ENCODE results near the gene PTPN5.

PTPN5 gene

GRCh38 chr11:18791969-18792628 is 501 bp upstream of the PTPN5 start:
- H3K9ac ChIP-seq (ENCODE audit: low read depth in 1 of 2, low read length in 2 of 2) = no peak overlapping the region

GRCh38 chr11:18790883-18791206 is 753 bp downstream of the PTPN5 start:
- Histone ChIP-seq H3K9me3 (ENCODE audit: control insufficient read depth in 2 of 2, low read length in 2 of 2) (no peaks in the 10 kb centered on the region), H3K36me3 (ENCODE audit: control insufficient read depth in 2 of 2, insufficient read depth in 2 of 2, low read length in 2 of 2) (no peaks in the 10 kb centered on the region), H3K4me3 (ENCODE audit: low read length in 2 of 2) (no peak overlapping the region), H3K27ac (ENCODE audit: low read depth in 2 of 2, low read length in 2 of 2) (no peak overlapping the region), H3K27me3 (ENCODE audit: control insufficient read depth in 2 of 2, insufficient read depth in 2 of 2, low read length in 2 of 2) (peaks cover 23 to 28% of the 10 kb centered on the region in 2 donors), H3K4me1 (ENCODE audit: control insufficient read depth in 2 of 2, insufficient read depth in 2 of 2, low read length in 2 of 2) (no peaks in the 10 kb centered on the region), H3K9ac (ENCODE audit: low read depth in 1 of 2, low read length in 2 of 2) (no peak overlapping the region)

More at GRCh38 chr11:18791969-18792628, 501 bp upstream of the PTPN5 start:
- H3K36me3 ChIP-seq (ENCODE audit: control insufficient read depth in 2 of 2, insufficient read depth in 2 of 2, low read length in 2 of 2) = no peaks in the 10 kb centered on the region
- no peak overlapping the region for H3K4me3 ChIP-seq (ENCODE audit: low read length in 2 of 2)
- no peaks in the 10 kb centered on the region for H3K9me3 ChIP-seq (ENCODE audit: control insufficient read depth in 2 of 2, low read length in 2 of 2)
- no peaks in the 10 kb centered on the region for H3K4me1 ChIP-seq (ENCODE audit: control insufficient read depth in 2 of 2, insufficient read depth in 2 of 2, low read length in 2 of 2)
- no peak overlapping the region for H3K27ac ChIP-seq (ENCODE audit: low read depth in 2 of 2, low read length in 2 of 2)
- peaks cover 23 to 28% of the 10 kb centered on the region in 2 donors for H3K27me3 ChIP-seq (ENCODE audit: control insufficient read depth in 2 of 2, insufficient read depth in 2 of 2, low read length in 2 of 2)

GRCh38 chr11:18789942-18790341 is 1.7 kb downstream of the PTPN5 start:
- H3K9ac ChIP-seq (ENCODE audit: low read depth in 1 of 2, low read length in 2 of 2) = no peak overlapping the region
- no peak overlapping the region for H3K27ac ChIP-seq (ENCODE audit: low read depth in 2 of 2, low read length in 2 of 2)
- no peaks in the 10 kb centered on the region for H3K36me3 ChIP-seq (ENCODE audit: control insufficient read depth in 2 of 2, insufficient read depth in 2 of 2, low read length in 2 of 2)
- no peaks in the 10 kb centered on the region for H3K9me3 ChIP-seq (ENCODE audit: control insufficient read depth in 2 of 2, low read length in 2 of 2)
- H3K27me3 ChIP-seq (ENCODE audit: control insufficient read depth in 2 of 2, insufficient read depth in 2 of 2, low read length in 2 of 2) = peaks cover 21 to 28% of the 10 kb centered on the region in 2 donors
- no peaks in the 10 kb centered on the region for H3K4me1 ChIP-seq (ENCODE audit: control insufficient read depth in 2 of 2, insufficient read depth in 2 of 2, low read length in 2 of 2)
- H3K4me3 ChIP-seq (ENCODE audit: low read length in 2 of 2) = no peak overlapping the region

GRCh38 chr11:18785411-18785810 is 6.2 kb downstream of the PTPN5 start:
- Histone ChIP-seq H3K9me3 (ENCODE audit: control insufficient read depth in 2 of 2, low read length in 2 of 2) (no peaks in the 10 kb centered on the region), H3K4me1 (ENCODE audit: control insufficient read depth in 2 of 2, insufficient read depth in 2 of 2, low read length in 2 of 2) (no peaks in the 10 kb centered on the region), H3K9ac (ENCODE audit: low read depth in 1 of 2, low read length in 2 of 2) (no peak overlapping the region), H3K27ac (ENCODE audit: low read depth in 2 of 2, low read length in 2 of 2) (no peak overlapping the region), H3K4me3 (ENCODE audit: low read length in 2 of 2) (no peak overlapping the region), H3K36me3 (ENCODE audit: control insufficient read depth in 2 of 2, insufficient read depth in 2 of 2, low read length in 2 of 2) (no peaks in the 10 kb centered on the region), H3K27me3 (ENCODE audit: control insufficient read depth in 2 of 2, insufficient read depth in 2 of 2, low read length in 2 of 2) (peaks cover 3 to 5% of the 10 kb centered on the region in 2 donors)

- Histone ChIP-seq H3K4me3 (ENCODE audit: low read length in 2 of 2) (no peak overlapping the region), H3K27ac (ENCODE audit: low read depth in 2 of 2, low read length in 2 of 2) (no peak overlapping the region), H3K9me3 (ENCODE audit: control insufficient read depth in 2 of 2, low read length in 2 of 2) (no peaks in the 10 kb centered on the region), H3K27me3 (ENCODE audit: control insufficient read depth in 2 of 2, insufficient read depth in 2 of 2, low read length in 2 of 2) (no peaks in the 10 kb centered on the region), H3K36me3 (ENCODE audit: control insufficient read depth in 2 of 2, insufficient read depth in 2 of 2, low read length in 2 of 2) (no peaks in the 10 kb centered on the region), H3K9ac (ENCODE audit: low read depth in 1 of 2, low read length in 2 of 2) (no peak overlapping the region), H3K4me1 (ENCODE audit: control insufficient read depth in 2 of 2, insufficient read depth in 2 of 2, low read length in 2 of 2) (no peaks in the 10 kb centered on the region)
Observed at GRCh38 chr11:18780896-18781295, 10.7 kb downstream of the PTPN5 start.

GRCh38 chr11:18780329-18780728 is 11.3 kb downstream of the PTPN5 start:
- no peaks in the 10 kb centered on the region for H3K36me3 ChIP-seq (ENCODE audit: control insufficient read depth in 2 of 2, insufficient read depth in 2 of 2, low read length in 2 of 2)

GRCh38 chr11:18778468-18778867 is 13.1 kb downstream of the PTPN5 start:
- Histone ChIP-seq H3K36me3 (ENCODE audit: control insufficient read depth in 2 of 2, insufficient read depth in 2 of 2, low read length in 2 of 2) (no peaks in the 10 kb centered on the region), H3K4me3 (ENCODE audit: low read length in 2 of 2) (no peak overlapping the region), H3K9ac (ENCODE audit: low read depth in 1 of 2, low read length in 2 of 2) (no peak overlapping the region), H3K4me1 (ENCODE audit: control insufficient read depth in 2 of 2, insufficient read depth in 2 of 2, low read length in 2 of 2) (no peaks in the 10 kb centered on the region), H3K9me3 (ENCODE audit: control insufficient read depth in 2 of 2, low read length in 2 of 2) (no peaks in the 10 kb centered on the region), H3K27me3 (ENCODE audit: control insufficient read depth in 2 of 2, insufficient read depth in 2 of 2, low read length in 2 of 2) (no peaks in the 10 kb centered on the region), H3K27ac (ENCODE audit: low read depth in 2 of 2, low read length in 2 of 2) (no peak overlapping the region)

More at GRCh38 chr11:18780329-18780728, 11.3 kb downstream of the PTPN5 start:
- Histone ChIP-seq H3K27ac (ENCODE audit: low read depth in 2 of 2, low read length in 2 of 2) (no peak overlapping the region), H3K4me1 (ENCODE audit: control insufficient read depth in 2 of 2, insufficient read depth in 2 of 2, low read length in 2 of 2) (no peaks in the 10 kb centered on the region), H3K27me3 (ENCODE audit: control insufficient read depth in 2 of 2, insufficient read depth in 2 of 2, low read length in 2 of 2) (no peaks in the 10 kb centered on the region), H3K4me3 (ENCODE audit: low read length in 2 of 2) (no peak overlapping the region), H3K9me3 (ENCODE audit: control insufficient read depth in 2 of 2, low read length in 2 of 2) (no peaks in the 10 kb centered on the region), H3K9ac (ENCODE audit: low read depth in 1 of 2, low read length in 2 of 2) (no peak overlapping the region)

GRCh38 chr11:18776324-18776723 is 15.3 kb downstream of the PTPN5 start:
- Histone ChIP-seq H3K36me3 (ENCODE audit: control insufficient read depth in 2 of 2, insufficient read depth in 2 of 2, low read length in 2 of 2) (no peaks in the 10 kb centered on the region), H3K27ac (ENCODE audit: low read depth in 2 of 2, low read length in 2 of 2) (no peak overlapping the region), H3K9me3 (ENCODE audit: control insufficient read depth in 2 of 2, low read length in 2 of 2) (no peaks in the 10 kb centered on the region), H3K4me3 (ENCODE audit: low read length in 2 of 2) (no peak overlapping the region), H3K9ac (ENCODE audit: low read depth in 1 of 2, low read length in 2 of 2) (no peak overlapping the region), H3K4me1 (ENCODE audit: control insufficient read depth in 2 of 2, insufficient read depth in 2 of 2, low read length in 2 of 2) (no peaks in the 10 kb centered on the region), H3K27me3 (ENCODE audit: control insufficient read depth in 2 of 2, insufficient read depth in 2 of 2, low read length in 2 of 2) (no peaks in the 10 kb centered on the region)

- Histone ChIP-seq H3K27ac (ENCODE audit: low read depth in 2 of 2, low read length in 2 of 2) (no peak overlapping the region), H3K27me3 (ENCODE audit: control insufficient read depth in 2 of 2, insufficient read depth in 2 of 2, low read length in 2 of 2) (no peaks in the 10 kb centered on the region), H3K9ac (ENCODE audit: low read depth in 1 of 2, low read length in 2 of 2) (no peak overlapping the region), H3K4me3 (ENCODE audit: low read length in 2 of 2) (no peak overlapping the region), H3K9me3 (ENCODE audit: control insufficient read depth in 2 of 2, low read length in 2 of 2) (no peaks in the 10 kb centered on the region), H3K4me1 (ENCODE audit: control insufficient read depth in 2 of 2, insufficient read depth in 2 of 2, low read length in 2 of 2) (no peaks in the 10 kb centered on the region), H3K36me3 (ENCODE audit: control insufficient read depth in 2 of 2, insufficient read depth in 2 of 2, low read length in 2 of 2) (no peaks in the 10 kb centered on the region)
Observed at GRCh38 chr11:18775492-18776292, 15.9 kb downstream of the PTPN5 start.

GRCh38 chr11:18774801-18775200 is 16.8 kb downstream of the PTPN5 start:
- no peak overlapping the region for H3K27ac ChIP-seq (ENCODE audit: low read depth in 2 of 2, low read length in 2 of 2)
- no peaks in the 10 kb centered on the region for H3K4me1 ChIP-seq (ENCODE audit: control insufficient read depth in 2 of 2, insufficient read depth in 2 of 2, low read length in 2 of 2)
- no peak overlapping the region for H3K9ac ChIP-seq (ENCODE audit: low read depth in 1 of 2, low read length in 2 of 2)
- no peaks in the 10 kb centered on the region for H3K9me3 ChIP-seq (ENCODE audit: control insufficient read depth in 2 of 2, low read length in 2 of 2)
- H3K36me3 ChIP-seq (ENCODE audit: control insufficient read depth in 2 of 2, insufficient read depth in 2 of 2, low read length in 2 of 2) = no peaks in the 10 kb centered on the region
- no peak overlapping the region for H3K4me3 ChIP-seq (ENCODE audit: low read length in 2 of 2)
- no peaks in the 10 kb centered on the region for H3K27me3 ChIP-seq (ENCODE audit: control insufficient read depth in 2 of 2, insufficient read depth in 2 of 2, low read length in 2 of 2)

All from mucosa of rectum (tissue), 2 donors.